Left hindlimb (tissue), 1 donor: ENCODE measurements around the gene OPRL1.
"Not testable (repeated sequence)": the region's sequence is repeated elsewhere in the genome, so short reads cannot be mapped to it uniquely, and the experiment has no call there.

ENCODE experiments used
- DNase-seq: peaks from one replicate; pipeline ENCODE4 v3.0.0-alpha.2; 2018

Gene OPRL1

DNA sequence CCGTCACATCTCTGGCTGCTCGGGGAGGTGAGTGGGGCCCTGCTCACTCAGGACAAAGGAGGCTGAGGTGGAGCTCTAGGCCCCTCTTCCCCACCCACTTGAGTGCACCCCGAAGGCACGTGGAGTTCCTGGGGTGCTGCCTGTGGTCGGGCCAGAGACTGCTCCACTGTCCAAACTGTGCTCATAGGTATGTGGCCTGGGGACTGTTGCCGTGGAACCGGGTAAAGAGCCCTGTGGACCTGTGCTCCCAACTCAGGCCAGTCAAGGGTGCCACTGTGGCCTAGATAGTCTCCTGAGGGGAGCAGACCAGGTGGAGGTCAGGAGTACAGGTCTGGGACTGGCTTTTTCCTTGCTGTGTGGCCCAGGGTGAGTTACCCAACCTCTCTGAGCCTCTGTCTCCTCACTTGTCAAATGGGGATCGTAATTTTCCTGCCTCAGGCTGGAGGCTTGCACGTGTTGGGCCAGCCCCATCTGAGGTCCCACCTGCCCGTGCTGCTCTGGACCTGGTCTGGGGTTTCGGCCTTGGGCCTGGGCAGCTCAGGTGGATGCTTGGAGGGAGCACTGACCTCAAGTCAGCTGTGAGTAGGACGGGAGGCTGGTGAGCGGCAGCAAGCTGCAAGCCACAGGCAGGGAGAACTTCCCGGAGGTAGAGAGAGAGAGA is 39.9 kb downstream of the OPRL1 start:
- peak; percentile 28 for DNase-seq

DNA sequence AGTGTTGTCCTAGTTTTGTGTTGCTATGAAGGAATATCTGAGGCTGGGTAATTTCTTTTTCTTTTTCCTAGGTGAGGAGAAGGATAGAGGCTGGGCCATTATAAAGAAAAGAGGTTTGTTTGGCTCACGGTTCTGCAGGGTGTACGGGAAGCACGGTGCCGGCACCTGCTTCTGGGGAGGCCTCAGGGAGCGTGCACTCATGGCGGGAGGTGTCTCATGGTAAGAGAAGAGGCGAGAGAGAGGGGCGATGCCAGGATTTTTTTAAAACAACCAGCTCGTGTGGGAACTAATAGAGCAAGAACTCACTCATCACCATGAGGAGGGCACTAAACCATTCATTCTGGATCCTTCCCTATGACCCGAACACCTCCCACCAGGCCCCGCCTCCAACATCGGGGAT is 41.7 kb downstream of the OPRL1 start:
- DNase-seq = peak; percentile 18

DNA sequence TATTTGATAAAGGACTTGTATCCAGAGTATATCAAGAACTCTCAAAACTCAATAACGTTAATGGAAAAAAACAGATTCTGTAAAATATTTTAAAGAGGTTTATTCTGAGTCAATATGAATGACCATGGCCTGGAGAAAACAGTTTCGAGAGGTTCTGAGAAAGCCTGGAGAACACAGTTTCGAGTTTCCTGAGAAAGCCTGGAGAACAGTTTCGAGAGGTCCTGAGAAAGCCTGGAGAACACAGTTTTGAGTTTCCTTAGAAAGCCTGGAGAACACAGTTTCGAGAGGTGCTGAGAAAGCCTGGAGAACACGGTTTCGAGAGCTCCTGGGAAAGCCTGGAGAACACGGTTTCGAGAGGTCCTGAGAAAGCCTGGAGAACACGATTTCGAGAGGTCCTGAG is 43.0 kb downstream of the OPRL1 start:
- not testable (repeated sequence) for DNase-seq

DNA sequence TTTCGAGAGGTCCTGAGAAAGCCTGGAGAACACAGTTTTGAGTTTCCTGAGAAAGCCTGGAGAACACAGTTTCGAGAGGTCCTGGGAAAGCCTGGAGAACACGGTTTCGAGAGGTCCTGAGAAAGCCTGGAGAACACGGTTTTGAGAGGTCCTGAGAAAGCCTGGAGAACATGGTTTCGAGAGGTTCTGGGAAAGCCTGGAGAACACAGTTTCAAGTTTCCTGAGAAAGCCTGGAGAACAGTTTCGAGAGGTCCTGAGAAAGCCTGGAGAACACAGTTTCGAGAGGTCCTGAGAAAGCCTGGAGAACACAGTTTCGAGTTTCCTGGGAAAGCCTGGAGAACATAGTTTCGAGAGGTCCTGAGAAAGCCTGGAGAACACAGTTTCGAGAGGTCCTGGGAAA is 43.6 kb downstream of the OPRL1 start:
- DNase-seq = not testable (repeated sequence)

DNA sequence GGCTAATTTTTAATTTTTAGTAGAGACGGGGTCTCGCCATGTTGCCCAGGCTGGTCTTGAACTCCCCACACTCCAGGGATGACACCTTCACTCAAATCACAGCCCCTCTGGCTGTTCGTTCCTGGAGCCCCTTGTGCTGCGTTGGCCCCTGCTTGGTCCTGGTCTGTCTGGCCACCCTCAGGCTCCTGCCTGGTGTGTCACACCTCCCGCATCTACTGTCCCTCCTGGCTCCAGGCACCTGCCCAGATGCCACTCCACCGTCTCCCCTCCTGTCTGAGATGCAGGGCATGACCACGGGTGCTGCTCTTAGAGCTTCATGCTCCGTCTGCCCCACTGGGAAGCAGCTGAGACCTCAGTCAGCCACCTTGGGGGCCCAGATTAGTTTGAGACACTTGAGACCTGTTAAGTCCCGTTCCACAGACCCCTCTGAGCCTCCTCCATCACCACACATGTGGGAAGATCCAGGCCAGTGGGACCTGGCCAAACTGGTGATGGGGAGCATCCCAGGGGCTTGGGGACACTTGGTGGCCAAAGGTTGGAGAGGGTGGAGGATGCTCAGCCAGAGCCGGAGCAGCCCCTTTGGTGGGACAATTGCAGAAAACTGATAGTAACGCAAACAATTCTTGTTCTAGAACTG is 49.4 kb downstream of the OPRL1 start:
- DNase-seq = peak; percentile 15

DNA sequence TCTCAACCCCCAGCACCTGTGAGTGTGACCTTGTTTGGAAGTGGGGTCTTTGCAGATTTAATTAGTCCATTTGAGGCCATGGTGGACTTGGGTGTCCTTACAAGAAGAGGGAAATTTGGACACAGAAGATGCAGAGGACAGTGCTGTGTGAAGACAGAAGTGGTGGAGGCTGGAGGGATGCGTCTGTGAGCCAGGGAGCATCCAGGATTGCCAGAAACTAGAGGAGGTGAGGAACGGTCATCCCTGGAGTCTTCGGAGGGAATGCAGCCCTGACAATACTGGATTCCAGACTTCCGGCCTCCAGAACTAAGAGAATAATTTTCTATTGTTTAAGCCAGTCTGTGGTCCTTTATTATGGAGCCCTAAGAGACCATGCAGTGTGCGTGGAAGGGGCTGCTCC is 50.4 kb downstream of the OPRL1 start:
- DNase-seq = peak; percentile 5

DNA sequence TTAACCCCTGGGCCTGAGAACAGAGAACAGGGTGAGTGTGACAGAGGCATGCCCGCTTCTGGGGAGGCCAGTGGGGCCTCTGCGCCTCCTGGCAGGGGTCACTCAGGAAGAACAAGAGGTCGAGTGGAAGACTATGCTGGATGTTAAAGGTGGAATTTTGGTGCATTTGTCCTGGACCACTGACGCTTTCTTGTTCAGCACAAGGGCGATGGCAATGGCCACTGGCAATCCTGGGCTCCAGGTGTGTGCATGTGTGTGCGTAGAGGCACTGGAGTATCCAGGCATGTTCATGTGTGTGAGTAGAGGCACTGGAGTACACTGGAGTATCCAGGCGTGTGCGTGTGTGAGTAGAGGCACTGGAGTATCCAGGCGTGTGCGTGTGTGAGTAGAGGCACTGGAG is 51.0 kb downstream of the OPRL1 start:
- DNase-seq = peak; percentile 10

DNA sequence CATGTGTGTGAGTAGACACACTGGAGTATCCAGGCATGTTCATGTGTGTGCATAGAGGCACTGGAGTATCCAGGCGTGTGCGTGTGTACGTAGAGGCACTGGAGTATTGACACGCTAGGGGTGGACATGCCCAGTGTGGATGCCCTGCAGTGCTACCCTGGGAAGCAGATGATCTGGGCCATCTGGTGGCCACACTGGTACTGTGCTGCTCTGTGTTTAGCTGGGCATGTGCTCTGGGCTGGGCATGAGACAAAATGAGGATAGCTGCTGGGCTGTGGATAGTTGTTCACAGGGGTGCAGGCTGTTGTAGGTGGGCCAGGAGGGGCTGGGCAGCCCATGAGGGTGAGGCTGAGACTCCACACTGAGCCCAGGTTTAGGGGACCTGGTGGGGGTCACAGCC is 51.5 kb downstream of the OPRL1 start:
- peak; percentile 26 for DNase-seq

DNA sequence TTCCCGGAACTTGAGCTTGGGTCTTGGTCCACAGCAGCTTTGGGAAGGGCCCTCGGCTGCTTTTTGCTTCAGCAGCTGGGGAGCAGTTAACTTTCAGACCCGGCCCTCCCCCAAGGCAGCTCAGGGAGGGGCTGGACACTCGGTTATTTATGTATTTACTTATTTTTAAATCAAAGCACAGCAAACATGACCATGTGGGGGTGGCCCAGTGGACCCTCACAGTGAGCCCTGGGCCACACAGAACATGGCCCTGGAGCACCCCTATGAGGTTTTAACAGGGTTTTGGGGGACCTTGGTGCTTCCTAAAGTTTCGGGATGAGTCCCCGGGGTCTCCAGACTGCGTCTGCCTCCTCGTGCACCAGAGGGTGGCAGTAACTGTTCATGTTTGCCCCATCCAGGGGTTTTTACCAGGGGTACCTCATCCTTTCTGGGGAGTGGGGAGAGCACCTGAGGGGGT is 54.1 kb downstream of the OPRL1 start:
- DNase-seq = peak; percentile 10

DNA sequence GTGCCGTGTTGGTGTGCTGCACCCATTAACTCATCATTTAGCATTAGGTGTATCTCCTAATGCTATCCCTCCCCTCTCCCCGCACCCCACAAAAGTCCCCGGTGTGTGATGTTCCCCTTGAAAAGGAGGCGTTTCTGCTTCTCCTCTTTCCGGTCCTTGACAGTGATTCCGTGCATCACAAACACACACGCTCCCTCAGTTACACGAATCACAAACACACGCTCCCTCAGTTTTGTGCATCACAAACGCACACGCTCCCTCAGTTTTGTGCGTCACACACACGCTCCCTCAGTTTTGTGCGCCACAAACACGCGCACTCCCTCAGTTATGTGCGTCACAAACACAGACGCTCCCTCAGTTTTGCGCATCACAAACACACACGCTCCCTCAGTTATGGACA is 54.9 kb downstream of the OPRL1 start:
- not testable (repeated sequence) for DNase-seq

DNA sequence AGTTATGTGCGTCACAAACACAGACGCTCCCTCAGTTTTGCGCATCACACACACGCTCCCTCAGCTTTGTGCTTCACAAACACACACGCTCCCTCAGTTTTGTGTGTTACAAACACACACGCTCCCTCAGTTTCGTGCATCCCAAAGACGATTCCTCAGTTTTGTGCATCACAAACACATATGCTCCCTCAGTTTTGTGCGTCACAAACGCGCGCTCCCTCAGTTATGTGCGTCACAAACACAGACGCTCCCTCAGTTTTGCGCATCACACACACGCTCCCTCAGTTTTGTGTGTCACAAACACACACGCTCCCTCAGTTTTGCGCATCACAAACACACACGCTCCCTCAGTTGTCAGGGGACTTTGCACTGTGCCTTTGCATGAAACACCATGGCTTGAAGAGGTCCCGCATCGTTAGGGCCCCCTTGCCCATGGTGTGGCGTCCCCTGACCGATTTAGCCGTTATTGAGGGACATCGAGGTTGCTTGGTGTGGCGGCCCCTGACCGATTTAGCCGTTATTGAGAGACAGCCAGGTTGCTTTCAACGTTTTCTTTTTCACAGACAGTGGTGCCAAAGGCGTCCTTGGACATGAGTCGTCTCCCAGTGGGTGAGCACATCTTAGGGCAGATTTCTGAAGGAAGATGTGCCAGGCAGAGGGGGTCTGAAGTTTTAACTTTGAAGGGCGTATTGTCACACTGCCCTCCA is 56.3 kb downstream of the OPRL1 start:
- DNase-seq = no peak

DNA sequence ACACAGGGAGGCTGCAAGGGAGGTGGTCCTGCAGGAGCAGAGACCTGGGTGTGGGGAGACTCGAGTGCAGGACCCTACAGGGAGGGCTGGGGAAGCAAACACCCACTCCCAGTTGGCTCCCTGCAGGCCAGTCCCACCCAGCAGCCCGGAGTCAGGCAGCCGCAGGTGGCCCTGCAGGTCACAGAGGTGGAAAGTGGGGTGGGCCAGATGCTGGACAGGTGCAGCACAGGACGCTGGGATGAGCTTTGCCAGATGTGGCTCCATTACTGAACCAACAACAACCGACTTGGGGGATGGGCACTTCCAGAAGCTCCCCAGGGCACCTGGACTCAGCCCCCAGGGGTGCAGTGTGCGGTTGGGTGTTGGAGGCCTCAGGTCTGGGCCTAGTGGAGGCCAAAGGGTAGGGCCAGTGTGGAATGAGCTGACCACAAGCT is 57.7 kb downstream of the OPRL1 start:
- peak; percentile 10 for DNase-seq

DNA sequence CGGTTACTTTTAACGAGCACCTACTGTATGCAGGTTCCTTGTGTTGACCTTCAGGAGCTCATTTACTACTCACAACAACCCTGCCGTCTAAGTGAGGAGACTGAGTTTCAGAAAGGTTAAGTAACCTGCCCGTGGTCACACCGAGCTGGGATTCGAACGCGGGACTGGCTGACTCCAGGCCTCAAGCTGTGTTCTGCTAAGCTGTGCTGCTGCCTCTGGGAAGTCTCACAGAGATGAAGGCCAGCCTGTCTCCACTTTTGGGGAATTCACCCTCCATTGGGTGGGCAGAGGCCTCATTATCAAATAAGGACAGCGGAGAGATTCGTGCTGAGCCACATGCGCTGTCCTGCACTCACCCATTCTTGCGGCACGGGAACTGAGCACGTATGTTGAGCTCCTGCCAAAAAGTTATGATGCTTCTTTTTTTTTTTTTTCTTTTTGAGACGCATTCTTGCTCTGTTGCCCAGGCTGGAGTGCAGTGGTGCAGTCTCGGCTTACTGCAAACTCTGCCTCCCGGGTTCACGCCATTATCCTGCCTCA is 58.5 kb downstream of the OPRL1 start:
- no peak for DNase-seq

DNA sequence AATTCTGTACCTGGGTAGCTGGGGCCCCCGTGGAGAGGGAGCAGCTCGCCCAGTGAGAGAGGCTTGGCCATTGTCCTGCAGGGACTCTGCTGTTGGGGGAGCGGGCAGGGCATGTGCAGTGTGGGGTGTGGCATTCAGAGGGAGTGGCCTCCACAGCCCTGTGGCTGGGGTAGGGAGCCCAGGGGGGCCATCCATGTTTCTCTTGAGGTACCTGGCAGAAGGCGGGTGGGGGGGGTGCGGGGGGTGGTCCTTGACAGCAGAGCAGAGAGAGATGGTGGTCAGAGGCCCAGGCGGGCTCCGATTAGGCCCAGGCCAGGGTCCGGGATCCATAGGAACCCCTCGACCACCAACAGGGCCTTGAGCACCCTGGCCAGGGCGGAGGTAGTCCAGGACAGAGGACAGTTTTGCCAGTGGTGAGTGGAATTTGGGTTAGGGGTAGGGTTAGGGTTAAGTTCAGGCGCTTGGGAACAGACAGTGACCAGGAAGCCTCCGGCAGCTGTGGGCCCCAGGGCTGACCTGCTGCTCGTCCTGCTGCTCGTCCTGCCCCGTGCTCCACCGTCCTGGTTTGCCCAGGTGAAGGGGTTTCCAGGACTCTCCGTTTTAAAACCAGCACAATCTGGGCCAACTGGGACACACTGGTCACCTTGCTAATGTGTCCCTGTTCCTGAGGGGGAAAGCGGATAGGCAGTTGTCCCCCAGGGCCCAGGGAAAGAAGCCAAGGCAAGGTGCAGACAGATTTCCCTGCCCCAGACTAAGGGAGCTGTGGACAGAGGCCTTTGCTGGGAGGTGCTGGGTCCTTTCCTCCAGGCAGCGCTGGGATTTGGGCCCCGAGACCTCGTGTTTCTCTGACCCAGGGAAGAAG is 59.5 kb downstream of the OPRL1 start:
- no peak for DNase-seq

DNA sequence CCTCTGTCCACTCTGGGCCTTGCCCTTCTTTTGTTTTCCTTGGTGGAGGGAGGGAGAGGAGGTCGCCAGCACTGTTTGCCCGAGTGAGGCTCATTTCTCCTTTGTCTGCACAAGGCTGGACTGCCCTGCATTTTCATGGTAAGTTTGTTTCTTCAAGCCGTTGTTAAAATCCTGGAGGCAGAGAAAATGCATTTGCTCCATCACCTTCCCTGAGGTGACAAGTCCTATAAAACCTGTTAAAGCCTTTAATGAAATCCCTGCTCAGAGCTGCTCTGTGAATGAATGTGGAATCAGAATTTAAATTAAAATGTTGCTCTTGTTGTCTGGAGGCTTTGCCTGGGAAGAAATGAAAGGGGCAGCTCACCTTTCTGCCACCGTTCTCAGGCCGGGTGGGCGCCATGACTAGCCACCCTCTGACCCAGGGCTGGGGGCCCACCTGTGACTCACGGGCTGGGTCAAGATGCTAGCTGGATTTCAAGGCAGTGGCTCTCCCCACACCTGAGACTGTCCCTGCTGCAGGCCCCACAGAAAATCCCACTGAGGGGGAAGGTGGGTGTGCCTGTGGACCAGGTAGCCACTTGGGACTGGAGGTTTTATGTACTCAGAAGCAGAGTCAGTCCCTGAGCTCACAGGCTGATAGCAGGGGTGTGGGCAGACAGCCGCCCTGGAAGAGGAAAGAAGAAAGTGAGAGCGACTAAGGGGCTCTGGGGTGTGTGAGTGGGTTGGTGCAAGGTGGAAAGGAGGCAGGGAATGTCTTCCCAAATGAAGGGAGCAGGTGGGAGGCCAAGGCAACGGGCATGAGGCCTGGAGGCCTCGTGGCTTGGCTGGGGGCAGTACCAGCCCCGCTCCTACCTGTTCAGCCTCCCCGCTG is 60.4 kb downstream of the OPRL1 start:
- no peak for DNase-seq

DNA sequence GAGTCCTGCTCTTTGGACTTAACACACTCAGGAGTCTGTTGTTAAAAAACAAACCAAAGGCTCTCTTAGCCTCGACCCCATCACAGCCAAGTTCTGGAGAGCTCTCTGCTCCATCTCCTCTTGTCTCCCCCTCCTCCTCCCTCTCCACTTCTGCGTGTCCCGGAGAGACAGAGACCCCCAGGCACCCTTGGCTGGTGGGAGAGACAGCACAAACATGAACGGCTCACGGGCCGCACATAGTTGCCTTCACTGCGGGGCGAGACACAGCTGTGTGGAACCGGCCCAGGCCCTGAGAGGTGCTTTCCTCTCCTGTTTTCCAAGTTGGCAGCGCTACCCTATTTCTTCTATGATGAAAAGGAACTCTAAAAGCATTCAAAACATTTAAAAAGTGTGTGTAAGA is 61.1 kb downstream of the OPRL1 start:
- no peak for DNase-seq

DNA sequence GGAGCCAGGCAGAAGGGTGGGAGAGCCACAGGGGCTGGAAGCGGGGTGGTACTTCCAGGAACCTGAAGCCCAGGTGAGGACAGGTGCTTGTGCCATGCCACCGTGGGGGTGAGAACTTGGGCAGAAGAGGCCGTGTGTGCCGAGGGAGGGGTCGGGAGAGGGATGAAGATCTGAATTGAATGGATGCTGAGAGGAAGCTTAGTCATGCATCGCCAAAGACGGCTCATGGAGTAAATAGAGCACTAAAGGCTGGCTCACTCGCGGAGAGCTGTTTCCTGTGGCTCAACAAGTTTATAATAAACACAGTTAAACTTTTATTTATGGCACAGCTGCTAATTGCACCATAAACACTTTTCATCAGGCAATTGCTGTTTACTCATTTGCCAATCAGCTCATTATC is 62.7 kb downstream of the OPRL1 start:
- DNase-seq = no peak

DNA sequence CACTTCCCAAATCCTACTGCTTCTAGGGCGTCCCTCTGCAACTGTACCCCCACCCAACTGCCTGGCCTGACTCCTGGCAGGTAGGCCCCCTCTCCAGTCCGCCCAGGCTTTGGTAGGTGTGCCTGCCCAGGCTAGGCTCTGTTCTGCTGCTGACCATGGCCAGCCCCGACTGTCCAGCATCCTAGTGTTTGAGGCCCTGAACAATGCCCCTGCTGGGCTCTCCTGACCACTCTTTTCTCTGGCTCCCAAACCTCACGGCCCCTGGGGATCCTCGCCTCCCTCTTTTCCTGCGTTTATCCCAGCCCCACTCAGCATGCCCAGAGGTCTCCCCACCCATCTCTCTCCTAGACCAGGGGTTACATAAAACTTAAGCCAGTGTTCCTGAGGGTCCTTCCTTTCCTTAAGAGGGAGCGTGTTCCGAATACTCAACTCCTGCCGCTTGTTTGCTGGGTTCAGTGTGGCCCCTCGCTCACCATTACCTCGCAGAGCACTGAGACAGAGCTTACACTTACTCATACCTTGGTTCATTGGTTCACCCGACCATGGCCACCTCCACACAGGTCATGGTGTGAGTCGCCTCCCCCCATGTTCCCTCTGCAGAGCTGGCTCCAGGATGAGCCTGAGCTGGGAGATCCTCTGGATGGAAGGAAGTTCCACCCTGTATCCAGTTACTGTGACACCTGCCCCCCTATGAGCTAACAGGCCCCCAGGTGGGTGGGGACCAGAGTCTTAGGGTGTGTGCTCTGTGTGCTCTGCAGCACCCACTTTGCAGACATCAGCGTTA is 63.3 kb downstream of the OPRL1 start:
- DNase-seq = no peak

DNA sequence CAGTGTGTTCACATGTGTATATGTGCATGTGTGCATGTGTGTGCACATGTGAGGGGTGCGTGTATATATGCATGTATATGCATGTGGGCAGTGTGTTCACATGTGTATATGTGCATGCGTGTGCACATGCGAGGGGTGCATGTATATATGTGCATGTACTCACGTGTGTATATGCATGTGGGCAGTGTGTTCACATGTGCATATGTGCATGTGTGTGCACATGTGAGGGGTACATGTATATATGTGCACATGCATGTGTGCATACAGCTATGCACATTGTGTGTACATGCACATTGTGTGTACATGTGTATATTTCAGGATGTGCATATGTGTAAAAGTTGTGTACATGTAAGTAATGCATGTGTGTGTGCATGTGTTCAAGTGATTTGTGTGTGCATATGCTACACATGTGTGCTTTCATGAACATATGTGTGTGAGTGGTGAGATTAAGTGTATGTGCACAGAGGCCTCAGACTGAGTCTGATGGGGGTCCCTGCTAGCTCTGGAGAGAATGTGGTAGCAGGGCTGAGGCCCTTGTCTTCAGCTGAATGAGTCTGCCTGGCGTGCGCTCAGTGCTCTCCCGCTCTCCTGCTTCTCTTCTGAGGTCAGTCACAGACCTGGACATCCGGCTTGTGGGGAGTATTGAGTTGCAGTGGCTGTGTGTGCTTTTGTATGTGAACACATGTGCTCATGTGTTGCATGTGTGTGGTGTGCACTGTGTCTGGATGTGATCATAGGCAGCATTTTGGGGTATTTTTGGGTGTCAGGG is 64.4 kb downstream of the OPRL1 start:
- no peak for DNase-seq
